Right atrium auricular region (tissue), 2 donors: ENCODE results near the gene CUEDC1. TPM values are rescaled to one million over a fixed set of nuclear protein-coding genes. Genes with fewer than 3 reads are reported as not detected.

Experiments used
- DNase-seq: peaks from one replicate; pipeline ENCODE4 v3.0.0-alpha.2; 2019; ENCODE audit warnings: low spot score
- H3K27ac ChIP-seq, 2 donors: fragments of 200-600 bp; sonication (generic); 1 replicate in 1 of 2; 2 replicates in 1 of 2; pipeline ENCODE4 v1.5.1; 2016 to 2019
- H3K27me3 ChIP-seq, 2 donors: fragments of 200-600 bp; sonication (generic); one replicate each; pipeline versions ENCODE4 v1.5.1 to v1.6.0; 2017 to 2019
- H3K36me3 ChIP-seq: fragments of 200-600 bp; sonication (generic); one replicate; pipeline ENCODE4 v1.5.1; 2016
- H3K4me1 ChIP-seq, 2 donors: fragments of 200-600 bp; sonication (generic); one replicate each; pipeline versions ENCODE4 v1.5.1 to v1.6.0; 2017 to 2019
- H3K4me3 ChIP-seq, 2 donors: fragments of 200-600 bp; sonication (generic); 1 replicate in 1 of 2; 2 replicates in 1 of 2; pipeline ENCODE4 v1.5.1; 2017 to 2019; ENCODE audit warnings: mild to moderate bottlenecking in 1 of 2, moderate library complexity in 1 of 2
- H3K9me3 ChIP-seq, 2 donors: fragments of 200-600 bp; sonication (generic); one replicate each; pipeline ENCODE4 v1.5.1; 2019
- CTCF ChIP-seq, 2 donors: fragments of 200-600 bp; sonication (generic); IDR thresholded peaks; one replicate each; pipeline ENCODE4 v1.5.1; 2019; ENCODE audit warnings: antibody characterized with exemption in 2 of 2
- total RNA-seq, 2 donors: library from RNA; depleted of rRNA; stranded (reverse); fragments of >200 nt; gene quantifications; one replicate each; pipeline ENCODE4 v1.1.0, GENCODE V29; 2016

CUEDC1 gene
- total RNA-seq, 2 donors from 2014 or later: 32.5 to 33.3 TPM

GRCh38 chr17:57986841-57987580 lies 31.8 kb upstream of the CUEDC1 start:
- Histone ChIP-seq H3K9me3 (no peaks in the 10 kb centered on the region), H3K36me3 (no peaks in the 10 kb centered on the region), H3K4me1 (peaks cover 0 to 65% of the 10 kb centered on the region in 2 donors), H3K4me3 (peak overlapping the region; percentile 87 to 91), H3K27ac (peak overlapping the region; percentile 98 to 99), H3K27me3 (no peaks in the 10 kb centered on the region)
- DNase-seq: no peak
- no peak for TF ChIP-seq CTCF (IDR thresholded peaks at IDR 0.05)

- Histone ChIP-seq H3K36me3 (peaks cover 4% of the 10 kb centered on the region), H3K27ac (peak overlapping the region; percentile 98 to 99), H3K4me3 (no peak overlapping the region), H3K4me1 (peaks cover 0 to 71% of the 10 kb centered on the region in 2 donors), H3K27me3 (no peaks in the 10 kb centered on the region), H3K9me3 (no peaks in the 10 kb centered on the region)
- TF ChIP-seq CTCF (IDR thresholded peaks at IDR 0.05): no peak
- DNase-seq: no peak
Observed at GRCh38 chr17:57985675-57985974, 30.4 kb upstream of the CUEDC1 start.

- Histone ChIP-seq H3K27me3 (no peaks in the 10 kb centered on the region), H3K36me3 (peaks cover 9% of the 10 kb centered on the region), H3K9me3 (no peaks in the 10 kb centered on the region), H3K27ac (peak overlapping the region; percentile 98 to 99), H3K4me1 (peaks cover 0 to 71% of the 10 kb centered on the region in 2 donors), H3K4me3 (no peak overlapping the region)
- no peak for DNase-seq
- TF ChIP-seq CTCF (IDR thresholded peaks at IDR 0.05): no peak
Observed at GRCh38 chr17:57984936-57985674, 29.9 kb upstream of the CUEDC1 start.

- Histone ChIP-seq H3K9me3 (no peaks in the 10 kb centered on the region), H3K27ac (peak overlapping the region in 1 of 2 donors; percentile 99), H3K27me3 (no peaks in the 10 kb centered on the region), H3K36me3 (peaks cover 16% of the 10 kb centered on the region), H3K4me1 (peaks cover 0 to 63% of the 10 kb centered on the region in 2 donors), H3K4me3 (no peak overlapping the region)
- DNase-seq: no peak
- TF ChIP-seq CTCF (IDR thresholded peaks at IDR 0.05): no peak
Observed at GRCh38 chr17:57984261-57984890, 29.2 kb upstream of the CUEDC1 start.

- TF ChIP-seq CTCF (IDR thresholded peaks at IDR 0.05): no peak
- no peak for DNase-seq
- no peaks in the 10 kb centered on the region for H3K27me3 ChIP-seq
- peaks cover 25% of the 10 kb centered on the region for H3K36me3 ChIP-seq
- no peaks in the 10 kb centered on the region for H3K9me3 ChIP-seq
- H3K27ac ChIP-seq: peak overlapping the region in 1 of 2 donors; percentile 3
- H3K4me1 ChIP-seq: peaks cover 0 to 54% of the 10 kb centered on the region in 2 donors
- H3K4me3 ChIP-seq: no peak overlapping the region
Observed at GRCh38 chr17:57983446-57983845, 28.2 kb upstream of the CUEDC1 start.
